SKM-1 (cell line): Measurements from ENCODE around the gene SKOR1.

ENCODE experiments used
- DNase-seq: peaks from one replicate; lab custom pipeline; 2025; ENCODE audit not compliant: unreplicated experiment; lab: John Stamatoyannopoulos, UW

SKOR1 gene

GRCh38 chr15:67832031-67832551 lies 6.8 kb downstream of the SKOR1 start:
- DNase-seq, result no peak

GRCh38 chr15:67832897-67833709 lies 7.8 kb downstream of the SKOR1 start:
- no peak for DNase-seq

DNA sequence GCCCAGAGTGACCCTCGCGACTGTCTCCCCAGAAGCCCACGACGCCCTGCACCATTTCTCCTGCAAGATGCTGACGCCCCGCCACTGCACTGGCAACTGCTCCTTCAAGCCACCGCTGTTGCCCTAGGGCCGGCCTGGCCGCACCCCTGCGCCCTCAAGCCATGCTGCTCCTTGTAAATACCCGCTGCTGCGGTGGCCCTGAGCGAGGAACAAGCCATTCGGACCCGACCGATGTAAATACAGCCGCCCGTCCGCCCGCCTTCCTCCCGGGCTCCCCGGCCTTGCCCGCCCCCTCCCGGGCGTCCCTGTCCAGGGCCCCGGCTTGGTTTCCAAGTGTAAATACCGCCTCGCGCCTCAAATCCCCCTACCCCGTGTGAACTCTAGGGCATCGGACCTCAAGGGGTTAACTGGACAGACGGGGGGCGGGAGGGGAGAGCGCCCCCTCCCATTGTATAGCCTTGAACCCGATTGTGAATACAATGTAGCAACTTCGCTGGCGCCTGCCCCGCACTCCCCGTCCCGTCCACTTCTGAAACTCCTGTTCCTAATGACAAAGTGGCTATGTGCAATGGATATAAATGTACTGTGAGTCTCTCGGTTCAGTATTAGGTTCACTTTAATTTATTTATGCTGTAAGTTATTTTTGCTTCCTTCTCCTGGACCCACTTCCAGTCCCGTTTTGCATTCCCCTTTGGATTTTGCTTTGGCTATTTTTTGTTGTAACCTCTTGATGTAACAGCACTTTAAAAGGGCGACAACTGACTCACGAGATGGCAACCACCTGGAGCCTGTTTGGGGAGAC lies 8.6 kb downstream of the SKOR1 start:
- no peak for DNase-seq

GRCh38 chr15:67834581-67835296 lies 9.4 kb downstream of the SKOR1 start:
- no peak for DNase-seq

DNA sequence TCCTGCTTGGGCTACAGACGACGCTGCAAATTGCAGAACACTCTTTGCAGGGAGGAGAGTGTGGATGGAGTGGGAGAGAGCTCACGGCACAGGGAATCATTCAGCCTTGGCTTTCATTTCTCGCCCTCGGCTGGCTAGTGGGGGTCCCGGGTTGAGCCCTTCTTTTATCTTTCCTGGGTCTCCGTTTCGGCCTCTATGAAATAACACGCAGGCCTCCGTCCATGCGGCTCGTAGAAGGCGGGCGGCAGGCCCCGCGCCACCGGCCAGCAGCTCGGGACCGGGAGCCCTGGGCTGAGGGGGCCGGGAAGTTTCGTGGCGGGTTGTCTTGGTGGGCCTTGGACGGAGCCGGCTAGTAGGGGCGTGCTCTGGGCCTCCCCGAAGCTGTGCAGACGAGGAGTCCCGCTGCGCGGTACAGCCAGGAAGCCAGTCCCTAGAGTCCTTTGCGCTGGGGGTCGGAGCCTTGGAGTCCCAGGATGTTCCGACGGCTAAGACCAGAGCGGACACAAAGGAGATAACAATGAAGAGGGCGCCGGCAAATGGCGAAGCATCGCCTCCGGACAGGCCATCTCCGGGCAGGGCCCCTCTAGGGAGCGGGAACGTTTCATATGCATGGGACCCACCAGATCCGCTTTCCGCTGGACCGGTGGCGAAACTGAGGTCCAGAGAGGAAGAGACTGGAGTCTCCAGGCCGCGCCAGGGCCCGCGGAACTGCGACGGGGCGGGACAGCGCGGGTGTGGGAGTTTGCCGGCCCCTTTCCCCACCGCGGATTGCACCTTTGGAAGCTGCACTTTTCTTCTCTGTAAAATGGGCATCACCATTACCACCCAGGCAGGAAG lies 10.2 kb downstream of the SKOR1 start:
- DNase-seq, result no peak

- no peak for DNase-seq
Measured at GRCh38 chr15:67836134-67836455, 10.8 kb downstream of the SKOR1 start.

GRCh38 chr15:67836477-67836876 lies 11.2 kb downstream of the SKOR1 start:
- peak; percentile 27 for DNase-seq

DNA sequence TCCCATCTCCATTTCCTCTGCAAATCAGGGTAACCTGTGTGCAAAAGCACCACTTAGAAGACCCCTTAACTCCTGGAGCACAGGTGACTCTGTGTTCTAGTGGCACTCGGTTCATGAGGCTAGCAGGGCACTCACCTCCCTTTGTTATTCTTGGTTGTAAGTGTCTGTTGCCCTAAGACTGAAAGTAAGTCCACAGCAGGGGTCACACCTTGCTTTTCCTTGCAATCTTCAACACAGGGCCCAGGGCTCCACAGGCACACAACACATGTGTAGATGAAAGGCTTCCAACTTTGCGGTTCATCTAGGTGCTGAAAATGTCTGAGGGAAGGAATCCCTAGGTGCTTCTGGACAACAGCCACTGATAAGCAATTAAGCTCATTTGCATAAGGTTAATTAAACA lies 11.6 kb downstream of the SKOR1 start:
- no peak for DNase-seq

DNA sequence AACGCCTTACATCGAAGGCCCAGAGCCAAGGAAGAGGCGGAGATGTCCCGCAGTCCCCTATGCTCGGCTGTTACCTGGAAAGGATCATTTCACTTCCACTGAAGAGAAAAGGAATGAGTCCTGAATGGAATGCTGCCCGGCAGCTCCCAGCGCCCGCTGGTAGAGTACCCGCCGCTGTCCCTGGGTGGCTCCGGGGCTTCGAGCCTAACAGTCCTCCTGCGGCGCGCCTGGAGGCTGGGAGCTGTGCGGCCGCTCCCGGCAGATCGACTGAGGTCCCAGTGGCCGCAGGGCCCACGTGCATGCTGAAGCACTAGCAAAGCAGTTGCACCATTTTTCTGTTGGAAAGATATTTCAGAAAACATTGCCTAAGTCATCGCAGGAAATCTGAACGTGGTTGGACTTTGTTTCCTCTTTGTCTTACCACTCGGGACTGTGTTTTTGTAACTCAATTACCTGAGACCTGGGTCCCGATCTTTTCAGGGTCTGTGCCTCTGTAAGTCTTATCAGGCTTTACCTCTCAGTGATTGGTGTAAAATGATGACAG lies 13.6 kb downstream of the SKOR1 start:
- DNase-seq, result peak; percentile 39

GRCh38 chr15:67839499-67839928 lies 14.2 kb downstream of the SKOR1 start:
- DNase-seq, result peak; percentile 52

- DNase-seq, result peak; percentile 93
Measured at GRCh38 chr15:67839929-67840748, 14.8 kb downstream of the SKOR1 start, which contains the start of gene RNU6-1. Gene RNU6-1 (minus strand): TSS chr15:67840045.

DNA sequence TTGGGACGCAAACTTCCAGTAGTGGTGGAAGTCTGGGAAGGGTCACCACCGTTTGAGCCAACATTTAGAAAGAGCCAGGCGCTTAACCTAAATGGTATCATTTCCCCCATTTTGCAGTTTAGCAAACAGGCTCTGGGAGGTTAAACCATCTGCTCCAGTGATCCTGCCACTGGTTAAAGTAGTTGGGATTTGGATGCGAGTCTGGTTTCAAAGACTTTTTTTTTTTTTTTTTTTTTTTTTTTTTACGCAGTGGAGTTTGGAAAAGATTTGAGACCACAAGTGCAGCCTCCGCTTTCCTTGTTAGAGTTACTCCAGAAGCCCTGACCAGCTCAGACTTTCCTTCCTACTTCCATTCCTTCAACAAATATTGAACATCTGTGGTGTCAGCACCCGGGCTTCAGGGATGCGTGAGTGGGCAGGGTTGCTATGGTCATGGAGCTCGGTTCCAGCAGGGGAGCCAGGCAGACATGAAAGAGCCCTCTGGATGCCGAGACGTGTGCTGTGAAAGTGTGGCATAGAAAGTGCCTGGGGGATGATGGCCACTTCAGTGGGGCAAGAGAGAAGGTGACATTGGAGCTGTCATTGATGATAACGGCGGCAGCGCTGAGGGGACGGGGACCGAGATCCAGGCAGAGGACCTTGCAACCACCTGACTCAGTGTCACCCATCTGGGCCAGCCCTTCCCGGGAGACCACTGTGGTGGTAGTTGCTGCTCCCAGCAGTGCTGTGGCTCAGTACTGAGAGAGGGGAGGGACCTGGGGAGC lies 15.6 kb downstream of the SKOR1 start:
- DNase-seq, result no peak

GRCh38 chr15:67841513-67841762 lies 16.1 kb downstream of the SKOR1 start:
- DNase-seq, result no peak

- no peak for DNase-seq
Measured at GRCh38 chr15:67843092-67843501, 17.8 kb downstream of the SKOR1 start.

DNA sequence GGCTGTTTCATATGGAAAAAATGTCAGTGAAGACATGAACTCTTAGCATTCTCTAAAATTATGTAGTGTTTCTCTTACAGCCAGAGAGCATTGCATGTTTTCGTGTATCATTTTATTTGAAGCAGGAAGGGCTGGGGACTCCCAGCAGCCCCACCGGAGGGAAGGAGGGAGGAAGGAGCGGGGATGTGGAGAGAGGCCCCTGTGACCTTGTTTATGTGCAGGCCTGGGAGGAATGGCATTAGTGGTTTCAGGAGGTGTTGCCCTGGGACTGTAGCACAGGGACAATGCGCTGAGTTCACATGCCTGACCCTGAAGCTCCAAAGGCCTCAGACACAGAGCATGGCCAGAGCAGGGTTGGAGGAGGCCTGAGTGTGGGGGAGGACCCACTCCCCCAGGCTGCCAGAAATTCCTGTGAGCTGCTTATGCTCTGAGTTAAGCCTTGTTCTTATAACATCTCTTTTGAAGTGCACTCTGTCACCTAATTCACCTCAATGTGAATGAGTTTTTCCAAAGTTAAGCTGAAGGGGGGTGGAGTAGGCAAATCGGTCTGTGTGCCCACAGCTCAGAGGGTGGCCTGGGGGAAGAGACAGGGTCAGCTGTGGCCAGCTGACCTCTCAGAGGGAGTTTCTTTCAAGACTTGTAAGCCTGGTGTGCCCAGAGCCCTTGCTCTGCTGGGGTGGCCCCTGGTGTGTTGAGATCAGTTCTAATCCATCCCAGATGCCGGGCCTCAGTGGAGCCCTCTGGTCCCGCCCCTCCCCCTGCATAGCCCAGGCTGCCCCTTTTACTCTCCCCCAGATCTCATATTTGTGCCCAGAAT lies 18.5 kb downstream of the SKOR1 start:
- no peak for DNase-seq

DNA sequence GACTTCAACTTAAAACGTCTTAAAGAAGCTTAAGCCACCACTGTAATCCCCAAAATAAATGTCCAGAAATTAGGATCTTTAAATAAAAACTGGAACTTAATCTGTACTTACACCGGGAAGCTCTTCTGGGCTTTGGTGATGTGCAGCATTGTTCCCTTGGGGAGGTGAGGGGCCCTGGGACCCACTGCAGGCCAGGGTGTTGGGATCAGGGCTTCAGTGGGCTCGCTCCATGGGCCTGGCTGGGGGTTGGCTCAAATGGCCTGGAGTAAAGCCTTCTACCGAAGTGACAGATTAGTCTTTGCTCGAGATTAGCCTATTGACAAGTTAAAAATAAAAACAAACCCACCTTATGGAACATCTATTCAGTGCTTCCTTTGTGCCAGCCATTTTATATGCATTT lies 20.7 kb downstream of the SKOR1 start:
- DNase-seq, result no peak

DNA sequence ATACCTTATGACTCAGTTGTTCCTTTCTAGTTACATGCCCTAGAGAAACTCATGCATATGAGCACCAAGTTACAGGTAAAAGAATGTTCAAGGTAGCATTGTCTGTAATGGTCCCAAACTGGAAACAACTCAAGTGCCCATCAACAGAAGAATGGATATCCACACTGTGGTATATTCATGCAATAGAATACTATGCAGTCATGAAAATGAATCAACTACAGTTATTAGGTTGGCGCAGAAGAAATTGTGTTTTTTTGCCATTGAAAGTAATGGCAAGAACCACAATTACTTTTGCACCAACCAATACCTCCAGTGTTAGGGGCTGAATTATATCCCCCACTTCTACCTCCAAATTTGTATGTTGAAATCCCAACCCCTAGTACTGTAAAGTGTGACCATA lies 24.2 kb downstream of the SKOR1 start:
- no peak for DNase-seq

GRCh38 chr15:67850336-67850735 lies 25.0 kb downstream of the SKOR1 start:
- no peak for DNase-seq
